ENCODE data around the gene UNG.

Gene UNG

DNA sequence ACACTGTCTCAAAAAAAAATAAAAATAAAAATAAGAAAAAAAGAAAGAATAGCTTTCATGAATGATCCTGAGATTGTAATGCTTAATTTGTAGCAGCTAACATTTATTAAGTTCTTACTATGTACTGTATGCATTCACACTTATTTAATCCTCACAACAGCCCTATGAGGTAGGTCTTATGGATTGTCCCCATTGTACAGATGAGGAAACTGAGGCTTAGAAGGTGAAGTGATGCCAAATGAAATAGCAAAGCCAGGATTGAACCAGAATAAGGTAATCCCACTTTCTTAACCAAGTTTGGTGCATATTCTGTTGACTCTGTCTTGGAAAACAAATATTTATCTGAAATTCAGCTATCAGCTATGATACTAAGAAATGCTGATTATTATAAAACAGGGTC, 42.9 kb upstream of the UNG start:
- TF ChIP-seq, protein P1, sequence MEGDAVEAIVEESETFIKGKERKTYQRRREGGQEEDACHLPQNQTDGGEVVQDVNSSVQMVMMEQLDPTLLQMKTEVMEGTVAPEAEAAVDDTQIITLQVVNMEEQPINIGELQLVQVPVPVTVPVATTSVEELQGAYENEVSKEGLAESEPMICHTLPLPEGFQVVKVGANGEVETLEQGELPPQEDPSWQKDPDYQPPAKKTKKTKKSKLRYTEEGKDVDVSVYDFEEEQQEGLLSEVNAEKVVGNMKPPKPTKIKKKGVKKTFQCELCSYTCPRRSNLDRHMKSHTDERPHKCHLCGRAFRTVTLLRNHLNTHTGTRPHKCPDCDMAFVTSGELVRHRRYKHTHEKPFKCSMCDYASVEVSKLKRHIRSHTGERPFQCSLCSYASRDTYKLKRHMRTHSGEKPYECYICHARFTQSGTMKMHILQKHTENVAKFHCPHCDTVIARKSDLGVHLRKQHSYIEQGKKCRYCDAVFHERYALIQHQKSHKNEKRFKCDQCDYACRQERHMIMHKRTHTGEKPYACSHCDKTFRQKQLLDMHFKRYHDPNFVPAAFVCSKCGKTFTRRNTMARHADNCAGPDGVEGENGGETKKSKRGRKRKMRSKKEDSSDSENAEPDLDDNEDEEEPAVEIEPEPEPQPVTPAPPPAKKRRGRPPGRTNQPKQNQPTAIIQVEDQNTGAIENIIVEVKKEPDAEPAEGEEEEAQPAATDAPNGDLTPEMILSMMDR (IDR thresholded peaks at IDR 0.05; ENCODE audit: low read depth, low read length, missing control alignments): no peak
- H3K36me3 ChIP-seq (replicated peaks): no peaks in the 10 kb centered on the region
- in situ Hi-C loops (cut with HindIII; ENCODE audit: low pct_ligation_motif_present, low sequenced_read_pairs): no loop called here
- no peaks in the 10 kb centered on the region for H3K27me3 ChIP-seq (replicated peaks)
- H3K4me3 ChIP-seq (ENCODE audit: low read depth, low read length): no peak overlapping the region
- no peak for DNase-seq
- no peak overlapping the region for H3K27ac ChIP-seq

DNA sequence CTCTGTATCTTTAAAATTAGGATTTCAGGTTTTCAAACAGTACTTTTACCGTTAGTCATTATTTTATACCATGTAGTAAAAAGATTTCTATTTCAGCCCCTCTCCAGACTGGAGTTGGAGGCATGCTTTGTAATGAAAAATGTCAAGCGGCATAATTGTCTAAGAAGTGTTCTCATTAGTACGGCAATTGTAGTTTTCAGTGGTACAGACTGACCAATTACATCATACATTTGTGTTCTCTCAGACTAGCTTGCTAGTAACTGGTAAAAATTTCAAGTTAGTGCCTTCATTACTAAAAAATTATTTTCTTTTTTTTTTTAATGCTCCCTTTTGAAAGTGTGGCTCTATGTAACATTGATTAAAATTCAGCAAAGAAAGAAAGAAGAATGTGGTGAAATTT, 40.5 kb upstream of the UNG start:
- TF ChIP-seq, protein P1 (IDR thresholded peaks at IDR 0.05; ENCODE audit: low read depth, low read length, missing control alignments): no peak
- Histone ChIP-seq H3K27me3 (replicated peaks) (no peaks in the 10 kb centered on the region), H3K4me3 (ENCODE audit: low read depth, low read length) (no peak overlapping the region), H3K27ac (no peak overlapping the region), H3K36me3 (replicated peaks) (no peaks in the 10 kb centered on the region)
- in situ Hi-C loops (cut with HindIII; ENCODE audit: low pct_ligation_motif_present, low sequenced_read_pairs): no loop called here
- no peak for DNase-seq

DNA sequence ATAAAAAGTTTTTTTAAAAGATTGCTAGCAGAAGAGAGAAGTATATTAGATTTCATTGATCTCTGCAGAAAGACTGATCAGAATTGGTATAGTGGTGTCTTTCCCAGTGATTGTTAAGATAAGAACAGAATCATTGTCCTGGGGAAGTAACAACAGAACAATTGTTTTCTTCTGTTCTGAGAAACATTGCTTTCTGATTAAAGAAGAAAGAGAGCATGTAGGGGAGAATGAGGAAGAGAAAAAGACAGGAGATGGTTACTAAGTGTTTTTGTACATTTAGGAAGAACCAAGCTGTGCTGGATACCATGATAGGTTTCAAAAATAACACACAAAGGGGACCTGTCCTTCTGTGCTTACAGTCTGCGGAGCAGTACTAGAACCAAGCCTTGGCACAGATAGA, 40.0 kb upstream of the UNG start:
- Histone ChIP-seq H3K4me3 (ENCODE audit: low read depth, low read length) (no peak overlapping the region), H3K27me3 (replicated peaks) (no peaks in the 10 kb centered on the region), H3K27ac (no peak overlapping the region), H3K36me3 (replicated peaks) (no peaks in the 10 kb centered on the region)
- TF ChIP-seq, protein P1 (IDR thresholded peaks at IDR 0.05; ENCODE audit: low read depth, low read length, missing control alignments): no peak
- DNase-seq: no peak
- in situ Hi-C loops (cut with HindIII; ENCODE audit: low pct_ligation_motif_present, low sequenced_read_pairs): no loop called here

DNA sequence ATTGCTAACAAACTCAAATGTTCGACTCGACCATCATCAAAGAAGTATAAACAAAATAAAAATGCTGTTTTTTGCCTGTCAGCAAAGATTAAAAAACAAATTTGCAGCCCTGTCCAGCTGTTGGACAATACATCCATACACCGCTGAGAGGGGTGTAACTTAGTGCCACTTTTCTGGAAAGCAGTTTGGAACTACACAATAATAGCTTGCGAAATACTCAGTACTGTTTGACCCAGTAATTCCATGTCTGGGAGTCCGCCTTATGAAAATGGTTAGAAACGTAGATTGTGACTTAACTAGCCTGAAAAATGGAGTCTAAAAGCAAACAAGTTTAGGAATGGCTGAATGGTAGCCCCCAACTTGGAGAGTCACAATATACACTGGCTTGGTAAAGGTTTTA, 38.6 kb upstream of the UNG start:
- TF ChIP-seq, protein P1 (IDR thresholded peaks at IDR 0.05; ENCODE audit: low read depth, low read length, missing control alignments): no peak
- Histone ChIP-seq H3K27me3 (replicated peaks) (no peaks in the 10 kb centered on the region), H3K4me3 (ENCODE audit: low read depth, low read length) (no peak overlapping the region), H3K36me3 (replicated peaks) (no peaks in the 10 kb centered on the region), H3K27ac (no peak overlapping the region)
- in situ Hi-C loops (cut with HindIII; ENCODE audit: low pct_ligation_motif_present, low sequenced_read_pairs): no loop called here
- no peak for DNase-seq

DNA sequence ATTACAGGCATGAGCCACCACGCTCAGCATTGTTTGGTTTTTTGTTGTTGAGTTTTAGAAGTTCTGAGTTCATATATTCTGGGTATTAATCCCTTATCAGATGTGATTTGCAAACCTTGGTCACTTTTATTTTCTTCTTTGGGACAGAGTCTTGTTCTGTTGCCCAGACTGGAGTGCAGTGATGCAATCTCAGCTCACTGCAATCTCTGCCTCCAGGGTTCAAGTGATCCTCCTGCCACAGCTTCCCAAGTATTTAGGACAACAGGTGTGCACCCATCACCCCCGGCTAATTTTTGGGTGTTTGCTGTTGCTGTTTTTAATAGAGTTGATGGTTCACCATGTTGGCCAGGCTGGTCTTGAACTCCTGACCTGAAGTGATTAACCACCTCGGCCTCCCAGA, 33.3 kb upstream of the UNG start:
- H3K27ac ChIP-seq: no peak overlapping the region
- in situ Hi-C loops (cut with HindIII; ENCODE audit: low pct_ligation_motif_present, low sequenced_read_pairs): no loop called here
- TF ChIP-seq, protein P1 (IDR thresholded peaks at IDR 0.05; ENCODE audit: low read depth, low read length, missing control alignments): no peak
- no peak for DNase-seq
- no peak overlapping the region for H3K4me3 ChIP-seq (ENCODE audit: low read depth, low read length)
- peaks cover 3% of the 10 kb centered on the region for H3K36me3 ChIP-seq (replicated peaks)
- no peaks in the 10 kb centered on the region for H3K27me3 ChIP-seq (replicated peaks)

DNA sequence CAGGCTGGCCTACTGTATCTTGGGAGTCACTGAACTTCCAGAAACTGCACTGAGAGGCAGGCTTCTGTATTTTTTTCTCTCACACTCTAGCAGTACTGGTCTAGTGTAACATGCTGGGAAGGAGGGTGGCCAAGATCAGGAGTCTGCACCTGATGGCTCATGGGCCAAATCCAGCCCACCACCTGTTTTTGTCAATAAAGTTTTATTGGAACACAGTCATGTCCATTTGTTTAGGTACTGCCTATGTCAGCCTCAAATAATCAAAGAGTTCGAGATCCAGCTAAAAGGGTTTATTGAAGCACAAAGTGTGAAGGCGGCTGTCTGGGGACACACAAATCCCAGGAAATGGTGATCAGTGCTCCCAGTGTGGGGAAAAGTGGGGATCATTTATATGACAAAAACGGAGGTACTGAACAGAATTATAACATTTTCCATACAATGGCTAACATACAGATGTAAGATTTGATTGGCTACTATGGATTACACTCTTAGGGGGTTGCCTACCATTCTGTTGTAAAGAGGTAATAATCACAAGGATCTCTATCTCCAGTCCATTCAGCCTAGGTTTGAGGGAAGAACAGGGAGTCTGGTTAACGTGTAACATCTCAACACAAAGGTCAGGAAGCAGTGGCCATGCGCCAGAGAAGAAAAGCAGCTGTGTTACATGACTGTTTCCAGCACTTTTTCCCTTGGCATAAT, 32.1 kb upstream of the UNG start:
- in situ Hi-C loops (cut with HindIII; ENCODE audit: low pct_ligation_motif_present, low sequenced_read_pairs): no loop called here
- TF ChIP-seq, protein P1 (IDR thresholded peaks at IDR 0.05; ENCODE audit: low read depth, low read length, missing control alignments): no peak
- no peak for DNase-seq
- no peaks in the 10 kb centered on the region for H3K27me3 ChIP-seq (replicated peaks)
- H3K27ac ChIP-seq: no peak overlapping the region
- H3K4me3 ChIP-seq (ENCODE audit: low read depth, low read length): no peak overlapping the region
- peaks cover 3% of the 10 kb centered on the region for H3K36me3 ChIP-seq (replicated peaks)

Data from brain microvascular endothelial cell (primary cell).